Psoas muscle (tissue), 8 donors: Measurements from ENCODE around the gene ATG5. TPM values are rescaled to one million over a fixed set of nuclear protein-coding genes. Genes with fewer than 3 reads are reported as not detected.

Source experiments
- ATAC-seq, 4 donors: fragments of 200-7000 bp; cut with Tn5 transposase; one replicate each; pipeline ENCODE4 v1.9.1; 2020; ENCODE audit warnings: moderate library complexity in 3 of 4, mild to moderate bottlenecking in 2 of 4
- DNase-seq, 2 donors: peaks; one replicate each; pipeline ENCODE4 v3.0.0-alpha.2; 2020
- H3K27ac ChIP-seq: fragments of 200-600 bp; one replicate; pipeline ENCODE4 v1.8.0; 2022
- H3K27me3 ChIP-seq, 3 donors: fragments of 200-600 bp in 1 of 3; one replicate each; pipeline versions ENCODE4 v1.6.1 to v1.8.0; 2013 to 2022; ENCODE audit warnings: low read length in 2 of 3, mild to moderate bottlenecking in 2 of 3, moderate library complexity in 1 of 3; ENCODE audit not compliant: insufficient read depth in 3 of 3
- H3K36me3 ChIP-seq, 2 donors: fragments of 200-600 bp in 1 of 2; one replicate each; pipeline versions ENCODE4 v1.6.1 to v1.8.0; 2013 to 2022; ENCODE audit warnings: low read depth in 1 of 2, mild to moderate bottlenecking in 1 of 2, moderate library complexity in 1 of 2; ENCODE audit not compliant: insufficient read depth in 1 of 2
- H3K4me1 ChIP-seq: fragments of 200-600 bp; one replicate; pipeline ENCODE4 v1.8.0; 2022
- H3K4me3 ChIP-seq: fragments of 200-600 bp; one replicate; pipeline ENCODE4 v1.8.0; 2022; ENCODE audit warnings: mild to moderate bottlenecking
- H3K9me3 ChIP-seq: fragments of 200-600 bp; one replicate; pipeline ENCODE4 v1.8.0; 2022
- CTCF ChIP-seq: fragments of 200-600 bp; IDR thresholded peaks from one replicate; pipeline ENCODE4 v1.8.0; 2022; ENCODE audit warnings: antibody characterized with exemption
- WGBS, 3 donors: extraction: QIAGEN DNeasy Blood & Tissue Kit; methylation state at CpG; one replicate each; pipeline versions ENCODE4 v1.1.6 to v1.1.7; 2013; 5-methylcytosine and 5-hydroxymethylcytosine counted together
- intact Hi-C, 2 donors: fragments of 100-400 bp; cut with DNase I; formaldehyde crosslinking; loops; one replicate each; pipeline versions ENCODE4 v1.11.0 to v1.14.2; 2022
- polyA plus RNA-seq, 3 donors: library from polyadenylated mRNA; stranded (reverse); fragments of 200-250 nt; gene quantifications; one replicate each; pipeline ENCODE4 v1.2.3, GENCODE V29; 2013
- total RNA-seq, 4 donors: library from RNA; stranded (reverse); fragmentation: NEBNext Ultra II Directional in 2 of 4; extraction: Animal tissue kit (Norgen Biotek cat#: 25700) in 2 of 4; gene quantifications; one replicate each; pipeline versions ENCODE4 v1.2.1 to v1.2.4, GENCODE V29; 2021 to 2023
- donor health status: healthy with polysubstance abuse.
- donor health status: DM: no; HTN: no; CAD: no; lungs with moderate emphysema.
- donor health status: Bipolar disorder and iron deficiency.
- donor health status: healthy.
- donor health status: DM: yes; HTN: yes; CAD: no.
- donor health status: DM: no; HTN: no; CAD: no.
- donor health status: DM: no; HTN: no; CAD: no.
- donor health status: DM: yes; HTN: yes; CAD: no.

The ATG5 gene
- total and polyA plus RNA-seq, 7 donors: 13.5 to 35.7 (median 19.5) TPM

- no peak overlapping the region for H3K27ac ChIP-seq
- H3K4me1 ChIP-seq: no peaks in the 10 kb centered on the region
- H3K27me3 ChIP-seq: no peaks in the 10 kb centered on the region
- WGBS, 3 donors: 86 to 92% (median 91%) methylated on average over 4 of the region's 4 CpGs
- no peak for ATAC-seq
- TF ChIP-seq CTCF: no peak
- no peak overlapping the region for H3K4me3 ChIP-seq
- DNase-seq: no peak
- H3K9me3 ChIP-seq: no peaks in the 10 kb centered on the region
- intact Hi-C loops: no loop called here
- peaks cover 6 to 44% of the 10 kb centered on the region in 2 donors for H3K36me3 ChIP-seq
Measured at GRCh38 chr6:106197441-106197840, 128.1 kb downstream of the ATG5 start.

- DNase-seq (no peak), ATAC-seq (no peak)
- TF ChIP-seq CTCF: no peak
- H3K27me3 ChIP-seq: no peaks in the 10 kb centered on the region
- no peak overlapping the region for H3K4me3 ChIP-seq
- H3K27ac ChIP-seq: no peak overlapping the region
- peaks cover 0 to 25% of the 10 kb centered on the region in 2 donors for H3K36me3 ChIP-seq
- H3K4me1 ChIP-seq: no peaks in the 10 kb centered on the region
- 92 to 96% (median 95%) methylated on average over 7 of the region's 7 CpGs for WGBS, 3 donors
- no peaks in the 10 kb centered on the region for H3K9me3 ChIP-seq
- intact Hi-C loops: no loop called here
Measured at GRCh38 chr6:106194949-106195921, 130.3 kb downstream of the ATG5 start.

- H3K9me3 ChIP-seq: no peaks in the 10 kb centered on the region
- WGBS, 3 donors: 42 to 51% (median 50%) methylated on average over 4 of the region's 4 CpGs
- no peaks in the 10 kb centered on the region for H3K4me1 ChIP-seq
- ATAC-seq (no peak), DNase-seq (no peak)
- intact Hi-C loops: no loop called here
- H3K27ac ChIP-seq: no peak overlapping the region
- no peaks in the 10 kb centered on the region for H3K27me3 ChIP-seq
- H3K4me3 ChIP-seq: no peak overlapping the region
- H3K36me3 ChIP-seq: peaks cover 0 to 11% of the 10 kb centered on the region in 2 donors
- TF ChIP-seq CTCF: no peak
Measured at GRCh38 chr6:106192824-106193223, 132.7 kb downstream of the ATG5 start.

GRCh38 chr6:106188104-106188794, 137.3 kb downstream of the ATG5 start:
- no peak for ATAC-seq
- 92 to 98% (median 97%) methylated on average over 1 of the region's 1 CpG for WGBS, 3 donors
- H3K36me3 ChIP-seq: peaks cover 0 to 9% of the 10 kb centered on the region in 2 donors

More at GRCh38 chr6:106188104-106188794, 137.3 kb downstream of the ATG5 start:
- Histone ChIP-seq H3K4me1 (no peaks in the 10 kb centered on the region), H3K27ac (no peak overlapping the region), H3K4me3 (no peak overlapping the region), H3K9me3 (no peaks in the 10 kb centered on the region), H3K27me3 (no peaks in the 10 kb centered on the region)
- intact Hi-C loops: no loop called here
- TF ChIP-seq CTCF: no peak
- DNase-seq: no peak
